SK-N-SH (cell line): ENCODE measurements around the gene OR5K1.

ENCODE experiments used
- CTCF ChIP-seq: fragments of 200-600 bp; sonication (generic); IDR thresholded peaks from 2 replicates; pipeline ENCODE4 v1.6.1; 2017; ENCODE audit warnings: antibody characterized with exemption, mild to moderate bottlenecking, moderate library complexity
- EP300 ChIP-seq, 2 experiments: IDR thresholded peaks; 2 replicates each; pipeline versions ENCODE4 v1.4.0 to v1.6.1; 2012; ENCODE audit warnings: borderline replicate concordance in 1 of 2, low read depth in 1 of 2, low read length in 1 of 2
- EZH2phosphoT487 ChIP-seq: fragments of 200-600 bp; sonication (generic); IDR thresholded peaks from 2 replicates; pipeline ENCODE4 v1.6.1; 2017; ENCODE audit warnings: low read depth, mixed run types, mild to moderate bottlenecking, antibody characterized with exemption, moderate library complexity, borderline replicate concordance
- FOSL2 ChIP-seq: IDR thresholded peaks from 2 replicates; pipeline ENCODE4 v1.4.0; 2012; ENCODE audit warnings: low read depth, mild to moderate bottlenecking, moderate library complexity, borderline replicate concordance
- SMC3 ChIP-seq: IDR thresholded peaks from 2 replicates; pipeline ENCODE4 v1.6.1; 2012; ENCODE audit warnings: low read depth, low read length, improper control_type of control experiment
- YY1 ChIP-seq: IDR thresholded peaks from 2 replicates; pipeline ENCODE4 v1.4.0; 2012; ENCODE audit warnings: low read depth, mild to moderate bottlenecking

GRCh38 chr3:98450372-98450771, 12.6 kb upstream of the OR5K1 start:
- TF ChIP-seq YY1 (no peak), EP300 (IDR thresholded peaks at IDR 0.05; ENCODE audit: borderline replicate concordance in 1 of 2, low read depth in 1 of 2, low read length in 1 of 2) (no peak), CTCF (no peak), SMC3 (no peak), EZH2phosphoT487 (no peak), FOSL2 (no peak)
